Measurements from ENCODE around the gene SERTAD2.

DNA sequence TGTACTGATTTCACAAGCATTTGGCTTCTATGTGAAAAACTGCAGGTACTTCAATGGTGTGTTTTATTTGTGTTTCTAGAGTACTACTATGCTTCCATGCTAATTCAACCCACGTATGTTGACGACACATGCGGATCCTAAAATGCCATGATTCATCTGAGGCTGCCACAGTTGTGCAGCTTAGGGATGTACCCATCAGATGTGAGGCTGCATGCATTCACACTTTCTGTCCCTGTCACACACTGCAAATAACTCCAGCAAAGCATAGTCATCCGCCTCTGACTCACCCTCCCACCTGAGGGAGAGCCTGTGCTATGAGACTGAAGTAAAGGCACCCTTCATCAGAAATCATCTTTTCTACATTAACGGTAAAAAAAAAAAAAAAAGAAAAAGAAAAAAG, 22.1 kb upstream of the SERTAD2 start:
- TF ChIP-seq, protein P1, sequence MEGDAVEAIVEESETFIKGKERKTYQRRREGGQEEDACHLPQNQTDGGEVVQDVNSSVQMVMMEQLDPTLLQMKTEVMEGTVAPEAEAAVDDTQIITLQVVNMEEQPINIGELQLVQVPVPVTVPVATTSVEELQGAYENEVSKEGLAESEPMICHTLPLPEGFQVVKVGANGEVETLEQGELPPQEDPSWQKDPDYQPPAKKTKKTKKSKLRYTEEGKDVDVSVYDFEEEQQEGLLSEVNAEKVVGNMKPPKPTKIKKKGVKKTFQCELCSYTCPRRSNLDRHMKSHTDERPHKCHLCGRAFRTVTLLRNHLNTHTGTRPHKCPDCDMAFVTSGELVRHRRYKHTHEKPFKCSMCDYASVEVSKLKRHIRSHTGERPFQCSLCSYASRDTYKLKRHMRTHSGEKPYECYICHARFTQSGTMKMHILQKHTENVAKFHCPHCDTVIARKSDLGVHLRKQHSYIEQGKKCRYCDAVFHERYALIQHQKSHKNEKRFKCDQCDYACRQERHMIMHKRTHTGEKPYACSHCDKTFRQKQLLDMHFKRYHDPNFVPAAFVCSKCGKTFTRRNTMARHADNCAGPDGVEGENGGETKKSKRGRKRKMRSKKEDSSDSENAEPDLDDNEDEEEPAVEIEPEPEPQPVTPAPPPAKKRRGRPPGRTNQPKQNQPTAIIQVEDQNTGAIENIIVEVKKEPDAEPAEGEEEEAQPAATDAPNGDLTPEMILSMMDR (conservative IDR thresholded peaks at IDR 0.05; ENCODE audit: low read depth in 2 of 2) = no peak
- TF ChIP-seq EZH2 (IDR thresholded peaks at IDR 0.05; ENCODE audit: low read depth, unreplicated experiment) = no peak

All from GM23338 (cell line).